H1 (cell line): ENCODE data around the gene PHLDB3. TPM values are rescaled to one million over a fixed set of nuclear protein-coding genes. Genes with fewer than 3 reads are reported as not detected.

Experiments
- CTCF ChIA-PET: fragments of 300-600 bp; sonication (Branson Sonifier 250); formaldehyde crosslinking; loops from one replicate; lab custom pipeline; 2021; ENCODE audit not compliant: partially characterized antibody; lab: Charles Lee
- POLR2A ChIA-PET: fragments of 300-600 bp; sonication (Branson Sonifier 250); formaldehyde crosslinking; loops from one replicate; lab custom pipeline; 2021; ENCODE audit warnings: inconsistent platforms; ENCODE audit not compliant: partially characterized antibody; lab: Charles Lee
- DNase-seq, 2 experiments: peaks; one replicate each; pipeline versions ENCODE4 v3.0.0 to v3.0.0-alpha.2; 2010 to 2022; ENCODE audit warnings: low spot score in 2 of 2, low read depth in 1 of 2, mixed read lengths in 1 of 2
- FAIRE-seq: peaks from 2 replicates; lab custom pipeline; 2011; peaks lifted over from hg19 to GRCh38; lab: Jason Lieb, UNC
- H2AFZ ChIP-seq: 2 replicates; pipeline ENCODE4 v1.8.1; 2012; ENCODE audit warnings: low read length, inconsistent platforms
- H2AK5ac ChIP-seq: 2 replicates; pipeline ENCODE4 v1.6.1; 2013; ENCODE audit warnings: low read depth, low read length
- H2BK120ac ChIP-seq: replicated peaks from 2 replicates; pipeline ENCODE3; 2013; ENCODE audit warnings: low read depth, low read length, inconsistent platforms
- H2BK12ac ChIP-seq: 2 replicates; pipeline ENCODE4 v1.6.1; 2013; ENCODE audit warnings: low read depth, low read length
- H2BK15ac ChIP-seq: 2 replicates; pipeline ENCODE4 v1.6.1; 2013; ENCODE audit warnings: low read length
- H2BK20ac ChIP-seq: 2 replicates; pipeline ENCODE4 v1.6.1; 2013; ENCODE audit warnings: low read length
- H2BK5ac ChIP-seq: 2 replicates; pipeline ENCODE4 v1.6.1; 2013; ENCODE audit warnings: low read depth, low read length
- H3K14ac ChIP-seq: 2 replicates; pipeline ENCODE4 v1.6.1; 2013; ENCODE audit warnings: inconsistent platforms; ENCODE audit not compliant: insufficient read length
- H3K18ac ChIP-seq: 2 replicates; pipeline ENCODE4 v1.6.1; 2013; ENCODE audit warnings: low read length; ENCODE audit errors: extremely low read depth
- H3K23ac ChIP-seq: 2 replicates; pipeline ENCODE4 v1.6.1; 2013; ENCODE audit warnings: inconsistent platforms; ENCODE audit not compliant: insufficient read length
- H3K23me2 ChIP-seq: 2 replicates; pipeline ENCODE4 v1.6.1; 2013; ENCODE audit warnings: low read depth, low read length
- H3K27ac ChIP-seq: 2 replicates; pipeline ENCODE4 v1.6.1; 2011; ENCODE audit warnings: low read depth, low read length, inconsistent platforms
- H3K27me3 ChIP-seq, 4 experiments: replicated peaks in 1 of 4; 1 replicate in 1 of 4; 2 replicates in 3 of 4; pipeline versions ENCODE4 v1.6.1 to v1.8.1; 2011 to 2013; ENCODE audit warnings: low read length in 3 of 4, mild to moderate bottlenecking in 3 of 4, inconsistent platforms in 2 of 4, mixed read lengths in 2 of 4, moderate library complexity in 1 of 4; ENCODE audit not compliant: control insufficient read depth in 3 of 4, insufficient read depth in 3 of 4; ENCODE audit errors: extremely low read depth in 1 of 4
- H3K36me3 ChIP-seq, 4 experiments: 2 replicates each; pipeline versions ENCODE4 v1.6.1 to v1.8.1; 2011 to 2013; ENCODE audit warnings: mild to moderate bottlenecking in 4 of 4, low read length in 3 of 4, moderate library complexity in 2 of 4, control low read depth in 1 of 4, inconsistent platforms in 1 of 4; ENCODE audit not compliant: insufficient read depth in 4 of 4, control insufficient read depth in 2 of 4
- H3K4ac ChIP-seq: replicated peaks from 2 replicates; pipeline ENCODE3; 2013; ENCODE audit warnings: low read length, low read depth, mixed read lengths, inconsistent platforms; ENCODE audit not compliant: insufficient read length
- H3K4me1 ChIP-seq, 4 experiments: replicated peaks in 1 of 4; 1 replicate in 1 of 4; 2 replicates in 3 of 4; pipeline versions ENCODE4 v1.6.1 to v1.8.1; 2011 to 2013; ENCODE audit warnings: low read length in 3 of 4, inconsistent platforms in 2 of 4, mixed read lengths in 1 of 4; ENCODE audit not compliant: insufficient read depth in 4 of 4, control insufficient read depth in 3 of 4
- H3K4me2 ChIP-seq, 2 experiments: 2 replicates each; pipeline versions ENCODE4 v1.6.1 to v1.8.1; 2011 to 2013; ENCODE audit warnings: low read depth in 2 of 2, low read length in 2 of 2, control low read depth in 1 of 2, inconsistent platforms in 1 of 2, mild to moderate bottlenecking in 1 of 2; ENCODE audit not compliant: insufficient read depth in 1 of 2
- H3K4me3 ChIP-seq, 4 experiments: fragments of 200-600, 300-600 bp in 1 of 4; sonication (generic), shearing (Covaris generic), sonication (Bioruptor Twin) in 1 of 4; 2 replicates each; pipeline versions ENCODE4 v1.5.1 to v1.8.1; 2011 to 2016; ENCODE audit warnings: low read length in 4 of 4, low read depth in 3 of 4, control low read depth in 2 of 4, inconsistent platforms in 2 of 4, mild to moderate bottlenecking in 2 of 4, mixed read lengths in 1 of 4, moderate library complexity in 1 of 4; ENCODE audit not compliant: insufficient read depth in 2 of 4; ENCODE audit errors: extremely low read depth in 1 of 4
- H3K56ac ChIP-seq: replicated peaks from 2 replicates; pipeline ENCODE3; 2013; ENCODE audit warnings: low read depth, mild to moderate bottlenecking, mixed read lengths, low read length, inconsistent platforms; ENCODE audit not compliant: insufficient read length
- H3K79me1 ChIP-seq: 2 replicates; pipeline ENCODE4 v1.6.1; 2013; ENCODE audit warnings: low read depth, low read length, control low read depth
- H3K79me2 ChIP-seq, 2 experiments: 2 replicates each; pipeline versions ENCODE4 v1.6.1 to v1.8.1; 2012 to 2013; ENCODE audit warnings: low read length in 2 of 2, mild to moderate bottlenecking in 2 of 2, inconsistent platforms in 1 of 2; ENCODE audit not compliant: insufficient read depth in 2 of 2, control insufficient read depth in 1 of 2
- H3K9ac ChIP-seq, 4 experiments: replicated peaks in 1 of 4; 1 replicate in 1 of 4; 2 replicates in 3 of 4; pipeline versions ENCODE4 v1.6.1 to v1.8.1; 2011 to 2013; ENCODE audit warnings: low read depth in 3 of 4, low read length in 3 of 4, control low read depth in 2 of 4, mild to moderate bottlenecking in 2 of 4, moderate library complexity in 2 of 4, inconsistent platforms in 1 of 4; ENCODE audit errors: extremely low read depth in 1 of 4
- H3K9me3 ChIP-seq, 2 experiments: 2 replicates each; pipeline versions ENCODE4 v1.6.1 to v1.8.1; 2012 to 2013; ENCODE audit warnings: mild to moderate bottlenecking in 2 of 2, moderate library complexity in 2 of 2, control low read depth in 1 of 2, inconsistent platforms in 1 of 2, low read depth in 1 of 2, low read length in 1 of 2, mixed read lengths in 1 of 2; ENCODE audit not compliant: insufficient read depth in 2 of 2
- H4K20me1 ChIP-seq, 2 experiments: replicated peaks in 1 of 2; 2 replicates each; pipeline versions ENCODE3 to v1.8.1; 2011 to 2013; ENCODE audit warnings: inconsistent platforms in 2 of 2, low read length in 2 of 2, mild to moderate bottlenecking in 1 of 2; ENCODE audit not compliant: insufficient read depth in 2 of 2, control insufficient read depth in 1 of 2
- H4K5ac ChIP-seq: 2 replicates; pipeline ENCODE4 v1.6.1; 2013; ENCODE audit warnings: low read length, low read depth, mixed read lengths, inconsistent platforms; ENCODE audit not compliant: insufficient read length
- H4K8ac ChIP-seq: 2 replicates; pipeline ENCODE4 v1.8.0; 2013; ENCODE audit warnings: mild to moderate bottlenecking, moderate library complexity, low read length, inconsistent platforms; ENCODE audit not compliant: insufficient read depth; ENCODE audit errors: extremely low read depth
- H4K91ac ChIP-seq: replicated peaks from 2 replicates; pipeline ENCODE3; 2013; ENCODE audit warnings: low read length, mixed read lengths, inconsistent platforms; ENCODE audit not compliant: insufficient read length
- ASH2L ChIP-seq: fragments of 200-600, 300-600 bp; sonication (generic); IDR thresholded peaks from one replicate; pipeline ENCODE4 v1.7.1; 2017; ENCODE audit warnings: low read length
- CTCF ChIP-seq, 3 experiments: IDR thresholded peaks; 1 replicate in 2 of 3; 2 replicates in 1 of 3; pipeline versions ENCODE4 v1.5.1 to v1.6.1; 2011; ENCODE audit warnings: low read length in 3 of 3, mild to moderate bottlenecking in 3 of 3, inconsistent platforms in 2 of 3, low read depth in 1 of 3, moderate library complexity in 1 of 3; ENCODE audit not compliant: insufficient read depth in 1 of 3; ENCODE audit errors: control extremely low read depth in 1 of 3
- GABPA ChIP-seq: IDR thresholded peaks from 2 replicates; pipeline ENCODE4 v1.6.1; 2011; ENCODE audit warnings: mild to moderate bottlenecking, low read length, moderate library complexity, borderline replicate concordance; ENCODE audit not compliant: insufficient read depth
- GTF2F1 ChIP-seq: IDR thresholded peaks from 2 replicates; pipeline ENCODE4 v1.6.1; 2012; ENCODE audit warnings: low read depth, low read length, improper control_type of control experiment, borderline replicate concordance
- HDAC2 ChIP-seq, 2 experiments: fragments of 300-600 bp in 1 of 2; sonication (generic) in 1 of 2; IDR thresholded peaks; 2 replicates each; pipeline ENCODE4 v1.6.1; 2011 to 2012; ENCODE audit warnings: low read depth in 2 of 2, low read length in 2 of 2, mild to moderate bottlenecking in 2 of 2, moderate library complexity in 2 of 2, borderline replicate concordance in 1 of 2, inconsistent platforms in 1 of 2
- RFX5 ChIP-seq: IDR thresholded peaks from 2 replicates; pipeline ENCODE4 v1.6.1; 2011; ENCODE audit warnings: low read depth, low read length, improper control_type of control experiment, borderline replicate concordance
- SP2 ChIP-seq: IDR thresholded peaks from 2 replicates; pipeline ENCODE4 v1.6.1; 2012; ENCODE audit warnings: mild to moderate bottlenecking, low read length, inconsistent platforms
- WGBS, 2 experiments: shearing (Covaris generic) in 1 of 2; methylation state at CpG; one replicate each; pipeline versions ENCODE4 v1.1.6 to v1.1.7; 2013 to 2015; ENCODE audit warnings: low lambda C conversion rate in 2 of 2, mixed read lengths in 2 of 2, inconsistent platforms in 1 of 2, low coverage in 1 of 2, missing lambda C conversion rate in 1 of 2; ENCODE audit not compliant: insufficient replicate concordance in 2 of 2, insufficient coverage in 1 of 2, insufficient read length in 1 of 2; ENCODE audit errors: extremely low coverage in 1 of 2, missing lambda C conversion rate in 1 of 2; 5-methylcytosine and 5-hydroxymethylcytosine counted together
- polyA plus RNA-seq, 7 experiments: library from polyadenylated mRNA; depleted of rRNA in 3 of 7; stranded (reverse) in 5 of 7; unstranded in 2 of 7; fragments of >200 nt in 5 of 7; fragments of 200-250 nt in 2 of 7; gene quantifications; 1 replicate in 5 of 7; 2 replicates in 1 of 7; 4 replicates in 1 of 7; pipeline versions ENCODE4 v1.2.1 to v1.2.3, GENCODE V29; 2011 to 2013; ENCODE audit warnings: missing spikeins in 2 of 7, mixed read lengths in 2 of 7
- total RNA-seq: library from RNA; stranded (reverse); fragmentation: NEBNext Ultra II Directional; extraction: Animal tissue kit (Norgen Biotek cat#: 25700); gene quantifications from 2 replicates; pipeline ENCODE4 v1.2.1, GENCODE V29; 2021

Gene PHLDB3
- total and polyA plus RNA-seq, 2 of the 8 experiments (the other 6 are each of a cell fraction or from before 2014, with no cell fraction given): 4.0 to 8.5 TPM

GRCh38 chr19:43545981-43546380 is 41.4 kb upstream of the PHLDB3 start:
- WGBS, 2 experiments: 80% methylated on average over 1 of the region's 2 CpGs; no CpG with 5 or more reads in 1 of the 2 experiments
- Histone ChIP-seq H4K8ac (no peak overlapping the region), H3K27ac (no peak overlapping the region; the same call in 1 of the 2 replicates), H2AK5ac (no peak overlapping the region), H3K14ac (no peak overlapping the region), H3K18ac (no peak overlapping the region), H3K9ac (no peak overlapping the region; a peak in 1 of 7 replicates), H3K4ac (no peak overlapping the region), H3K23ac (no peak overlapping the region), H4K5ac (no peak overlapping the region), H3K56ac (no peak overlapping the region), H3K23me2 (no peaks in the 10 kb centered on the region), H3K36me3 (peaks cover 10 to 40% (median 27%) of the 10 kb centered on the region in 4 experiments; a peak in 5 of 8 replicates), H4K91ac (no peak overlapping the region), H3K9me3 (no peaks in the 10 kb centered on the region), H3K4me1 (no peaks in the 10 kb centered on the region), H2BK120ac (no peak overlapping the region), H3K27me3 (no peaks in the 10 kb centered on the region; a peak in 1 of 7 replicates), H2BK15ac (no peak overlapping the region), H4K20me1 (peaks cover 0 to 2% of the 10 kb centered on the region in 2 experiments), H3K4me2 (no peak overlapping the region), H3K4me3 (no peak overlapping the region), H2BK12ac (no peak overlapping the region), H2BK20ac (no peak overlapping the region), H3K79me2 (no peaks in the 10 kb centered on the region), H2AFZ (no peak overlapping the region), H2BK5ac (no peak overlapping the region), H3K79me1 (no peaks in the 10 kb centered on the region)
- no peak for TF ChIP-seq RFX5
- TF ChIP-seq GTF2F1: no peak
- TF ChIP-seq SP2: no peak
- TF ChIP-seq GABPA: no peak
- no peak for TF ChIP-seq ASH2L
- TF ChIP-seq HDAC2 (IDR thresholded peaks at IDR 0.05; ENCODE audit: borderline replicate concordance in 1 of 2, low read depth in 2 of 2, low read length in 2 of 2): no peak
- no peak for TF ChIP-seq CTCF (IDR thresholded peaks at IDR 0.05; ENCODE audit: control extremely low read depth in 1 of 3, insufficient read depth in 1 of 3, low read depth in 1 of 3, low read length in 3 of 3)
- FAIRE-seq (no peak), DNase-seq (no peak)
- CTCF ChIA-PET: interaction anchor here (1.4 to 8.0 kb wide), 3 partner anchors 9 to 80 kb away, joined by 3 to 62 read pairs (median 21); no protein-coding TSS in a partner anchor
- POLR2A ChIA-PET: interaction anchor here (1.6 kb wide), 1 partner anchor 9 kb away, joined by 5 read pairs; no protein-coding TSS in a partner anchor
